ENCODE measurements around the gene UQCR10.

The UQCR10 gene

DNA sequence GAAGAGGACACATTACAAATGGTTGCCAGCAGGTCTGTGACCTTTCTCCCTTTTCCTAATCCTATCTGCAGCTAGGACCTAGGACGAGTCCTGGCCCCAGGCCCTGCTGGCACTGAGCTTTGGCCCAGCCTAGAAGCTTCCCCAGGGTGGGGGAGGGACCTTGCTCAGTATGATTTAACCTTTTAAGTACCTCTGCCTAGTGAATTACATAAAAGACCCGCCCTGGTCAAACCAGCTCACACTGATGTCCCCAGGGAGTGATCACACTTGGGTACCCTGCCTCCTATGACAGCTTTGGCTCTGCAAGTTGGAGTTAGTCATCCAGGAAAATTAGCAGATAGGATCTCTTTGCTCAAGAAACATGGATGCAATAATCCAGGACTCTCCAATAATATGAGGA is 49.0 kb downstream of the UQCR10 start:
- TF ChIP-seq, protein P1, sequence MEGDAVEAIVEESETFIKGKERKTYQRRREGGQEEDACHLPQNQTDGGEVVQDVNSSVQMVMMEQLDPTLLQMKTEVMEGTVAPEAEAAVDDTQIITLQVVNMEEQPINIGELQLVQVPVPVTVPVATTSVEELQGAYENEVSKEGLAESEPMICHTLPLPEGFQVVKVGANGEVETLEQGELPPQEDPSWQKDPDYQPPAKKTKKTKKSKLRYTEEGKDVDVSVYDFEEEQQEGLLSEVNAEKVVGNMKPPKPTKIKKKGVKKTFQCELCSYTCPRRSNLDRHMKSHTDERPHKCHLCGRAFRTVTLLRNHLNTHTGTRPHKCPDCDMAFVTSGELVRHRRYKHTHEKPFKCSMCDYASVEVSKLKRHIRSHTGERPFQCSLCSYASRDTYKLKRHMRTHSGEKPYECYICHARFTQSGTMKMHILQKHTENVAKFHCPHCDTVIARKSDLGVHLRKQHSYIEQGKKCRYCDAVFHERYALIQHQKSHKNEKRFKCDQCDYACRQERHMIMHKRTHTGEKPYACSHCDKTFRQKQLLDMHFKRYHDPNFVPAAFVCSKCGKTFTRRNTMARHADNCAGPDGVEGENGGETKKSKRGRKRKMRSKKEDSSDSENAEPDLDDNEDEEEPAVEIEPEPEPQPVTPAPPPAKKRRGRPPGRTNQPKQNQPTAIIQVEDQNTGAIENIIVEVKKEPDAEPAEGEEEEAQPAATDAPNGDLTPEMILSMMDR (conservative IDR thresholded peaks at IDR 0.05; ENCODE audit: low read depth, low read length), result no peak
- no peak overlapping the region for H3K4me3 ChIP-seq (ENCODE audit: low read depth, low read length)
- DNase-seq (ENCODE audit: low read depth), result no peak

- H3K4me3 ChIP-seq (ENCODE audit: low read depth, low read length), result no peak overlapping the region
- TF ChIP-seq, protein P1 (conservative IDR thresholded peaks at IDR 0.05; ENCODE audit: low read depth, low read length), result no peak
- no peak for DNase-seq (ENCODE audit: low read depth)
Observed at GRCh38 chr22:29816539-29816938, 49.4 kb downstream of the UQCR10 start.

DNA sequence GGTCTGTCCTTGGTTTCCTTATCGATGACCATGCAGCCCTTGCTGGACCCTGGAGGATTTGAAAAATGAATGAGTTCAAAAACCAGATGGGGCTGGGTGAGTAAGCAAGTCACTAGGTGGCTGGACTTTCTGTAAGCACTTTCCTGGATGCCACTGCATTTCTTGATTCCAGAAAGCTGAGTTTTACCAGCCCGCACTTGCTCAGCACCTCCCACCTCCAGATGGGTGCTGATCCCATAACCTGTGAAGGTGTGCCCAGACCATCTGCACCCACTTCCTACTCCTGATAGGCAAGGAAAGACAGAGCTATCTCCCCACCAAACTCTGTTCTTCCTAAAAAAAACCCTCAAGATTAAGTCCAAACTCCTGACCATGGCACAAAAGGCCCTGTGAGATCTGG is 49.8 kb downstream of the UQCR10 start:
- DNase-seq (ENCODE audit: low read depth), result no peak
- no peak overlapping the region for H3K4me3 ChIP-seq (ENCODE audit: low read depth, low read length)
- TF ChIP-seq, protein P1 (conservative IDR thresholded peaks at IDR 0.05; ENCODE audit: low read depth, low read length), result no peak

DNA sequence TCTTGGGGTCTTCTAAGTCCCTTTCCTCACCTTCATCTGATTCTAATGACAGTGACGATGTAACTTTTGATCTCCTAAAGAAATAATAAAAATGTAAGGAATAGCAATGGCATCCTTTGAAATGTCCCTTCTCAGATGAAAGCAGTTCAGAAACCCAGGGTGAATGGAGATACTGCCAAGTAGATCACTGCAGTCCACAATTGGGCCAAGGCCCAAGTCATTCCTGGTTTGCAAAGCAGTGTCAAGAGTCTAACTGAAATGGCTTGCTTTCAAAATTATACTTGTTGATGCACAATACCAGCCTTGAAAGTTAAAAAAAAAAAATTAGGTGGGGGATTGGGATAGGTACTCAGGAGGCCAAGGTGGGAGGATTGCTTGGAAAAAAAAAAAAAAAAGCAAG is 50.6 kb downstream of the UQCR10 start:
- H3K4me3 ChIP-seq (ENCODE audit: low read depth, low read length), result no peak overlapping the region
- TF ChIP-seq, protein P1 (conservative IDR thresholded peaks at IDR 0.05; ENCODE audit: low read depth, low read length), result no peak
- no peak for DNase-seq (ENCODE audit: low read depth)

GRCh38 chr22:29819501-29819900 is 52.3 kb downstream of the UQCR10 start:
- TF ChIP-seq, protein P1 (conservative IDR thresholded peaks at IDR 0.05; ENCODE audit: low read depth, low read length), result no peak
- DNase-seq (ENCODE audit: low read depth), result no peak
- H3K4me3 ChIP-seq (ENCODE audit: low read depth, low read length), result no peak overlapping the region
